ENCODE data around the gene CHRM5. TPM values are rescaled to one million over a fixed set of nuclear protein-coding genes. Genes with fewer than 3 reads are reported as not detected.

Gene CHRM5
- polyA plus RNA-seq, 1 donor (not counting 4 experiments of a cell fraction or from before 2014, with no cell fraction given) = 0.01 TPM

- Histone ChIP-seq H3K79me2 (ENCODE audit: control insufficient read depth, insufficient read depth, low read length) (no peaks in the 10 kb centered on the region), H3K4me2 (ENCODE audit: control insufficient read depth, extremely low read depth, insufficient read depth, low read depth, low read length) (no peak overlapping the region), H3K9ac (ENCODE audit: control insufficient read depth, extremely low read depth, insufficient read depth, low read length) (no peak overlapping the region), H4K20me1 (ENCODE audit: control insufficient read depth, extremely low read depth, insufficient read depth, low read length) (no peaks in the 10 kb centered on the region), H2AFZ (ENCODE audit: control insufficient read depth, low read length) (no peak overlapping the region), H3K9me1 (ENCODE audit: control insufficient read depth, extremely low read depth, insufficient read depth, low read length) (no peaks in the 10 kb centered on the region), H3K9me3 (ENCODE audit: control insufficient read depth, low read depth, low read length) (no peaks in the 10 kb centered on the region), H3K4me3 (ENCODE audit: control insufficient read depth in 2 of 3, extremely low read depth in 1 of 3, insufficient read depth in 2 of 3, low read depth in 1 of 3, low read length in 3 of 3) (no peak overlapping the region), H3K27me3 (ENCODE audit: control insufficient read depth, extremely low read depth, insufficient read depth, low read length) (no peaks in the 10 kb centered on the region), H3K36me3 (ENCODE audit: control insufficient read depth in 2 of 2, extremely low read depth in 1 of 2, insufficient read depth in 2 of 2, low read length in 2 of 2) (no peaks in the 10 kb centered on the region), H3K27ac (ENCODE audit: control insufficient read depth, insufficient read depth, low read length) (no peak overlapping the region), H3K4me1 (ENCODE audit: control insufficient read depth, extremely low read depth, insufficient read depth, low read length) (peaks cover 8% of the 10 kb centered on the region)
- TF ChIP-seq EZH2 (IDR thresholded peaks at IDR 0.05; ENCODE audit: low read length) = no peak
- TF ChIP-seq, protein P1, sequence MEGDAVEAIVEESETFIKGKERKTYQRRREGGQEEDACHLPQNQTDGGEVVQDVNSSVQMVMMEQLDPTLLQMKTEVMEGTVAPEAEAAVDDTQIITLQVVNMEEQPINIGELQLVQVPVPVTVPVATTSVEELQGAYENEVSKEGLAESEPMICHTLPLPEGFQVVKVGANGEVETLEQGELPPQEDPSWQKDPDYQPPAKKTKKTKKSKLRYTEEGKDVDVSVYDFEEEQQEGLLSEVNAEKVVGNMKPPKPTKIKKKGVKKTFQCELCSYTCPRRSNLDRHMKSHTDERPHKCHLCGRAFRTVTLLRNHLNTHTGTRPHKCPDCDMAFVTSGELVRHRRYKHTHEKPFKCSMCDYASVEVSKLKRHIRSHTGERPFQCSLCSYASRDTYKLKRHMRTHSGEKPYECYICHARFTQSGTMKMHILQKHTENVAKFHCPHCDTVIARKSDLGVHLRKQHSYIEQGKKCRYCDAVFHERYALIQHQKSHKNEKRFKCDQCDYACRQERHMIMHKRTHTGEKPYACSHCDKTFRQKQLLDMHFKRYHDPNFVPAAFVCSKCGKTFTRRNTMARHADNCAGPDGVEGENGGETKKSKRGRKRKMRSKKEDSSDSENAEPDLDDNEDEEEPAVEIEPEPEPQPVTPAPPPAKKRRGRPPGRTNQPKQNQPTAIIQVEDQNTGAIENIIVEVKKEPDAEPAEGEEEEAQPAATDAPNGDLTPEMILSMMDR (optimal IDR thresholded peaks at IDR 0.05 in 1 of 3, IDR thresholded peaks at IDR 0.05 in 1 of 3, conservative IDR thresholded peaks at IDR 0.05 in 1 of 3; ENCODE audit: extremely low read depth in 1 of 3, insufficient read depth in 2 of 3, low read length in 3 of 3) = no peak
- DNase-seq (ENCODE audit: low read depth, low spot score) (no peak), FAIRE-seq (no peak)
- dilution Hi-C loops (cut with MboI; ENCODE audit: extremely low pct_ligation_motif_present, low sequenced_read_pairs) = no loop called here
Measured at GRCh38 chr15:34046471-34047145, 78.3 kb downstream of the CHRM5 start.

DNA sequence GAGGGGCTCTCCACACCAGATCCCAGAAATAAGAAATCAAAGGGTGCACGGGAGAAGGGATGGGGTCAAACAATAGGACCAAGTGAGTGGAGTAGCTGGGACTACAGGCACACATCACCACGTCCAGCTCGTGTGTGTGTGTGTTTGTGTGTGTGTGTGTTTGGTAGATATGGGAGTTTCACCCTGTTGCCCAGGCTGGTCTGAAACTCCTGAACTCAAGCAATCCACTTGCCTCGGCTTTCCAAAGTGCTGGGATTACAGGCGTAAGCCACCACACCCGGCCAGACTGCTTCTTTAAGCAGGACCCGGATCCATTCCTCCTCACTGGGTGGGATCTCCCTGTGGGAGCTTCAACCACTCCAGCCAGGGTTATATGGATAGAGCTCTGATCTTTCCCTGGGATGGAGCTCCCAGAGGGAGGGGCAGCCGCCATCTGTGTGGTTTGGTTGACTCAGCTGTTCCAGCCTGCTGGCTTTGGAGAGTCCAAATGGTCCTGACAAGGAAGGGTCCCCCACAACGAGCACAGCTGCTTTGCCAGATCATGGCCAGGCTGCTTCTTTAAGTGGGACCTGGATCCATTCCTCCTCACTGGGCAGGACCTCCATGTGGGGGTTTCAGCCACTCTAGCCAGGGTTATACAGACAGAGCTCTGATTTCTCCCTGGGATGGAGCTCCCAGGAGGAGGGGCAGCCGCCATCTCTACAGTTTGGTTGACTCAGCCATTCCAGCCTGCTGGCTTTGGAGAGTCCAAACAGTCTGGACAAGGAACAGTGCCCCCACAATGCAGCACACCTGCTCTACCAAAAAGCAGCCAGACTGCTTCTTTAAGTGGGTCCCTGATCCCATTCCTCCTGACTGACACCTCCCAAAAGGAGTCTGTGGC is 79.8 kb downstream of the CHRM5 start:
- H3K4me1 ChIP-seq (ENCODE audit: control insufficient read depth, extremely low read depth, insufficient read depth, low read length) = peaks cover 8% of the 10 kb centered on the region
- no peak overlapping the region for H2AFZ ChIP-seq (ENCODE audit: control insufficient read depth, low read length)
- no peak overlapping the region for H3K4me2 ChIP-seq (ENCODE audit: control insufficient read depth, extremely low read depth, insufficient read depth, low read depth, low read length)
- no peaks in the 10 kb centered on the region for H3K36me3 ChIP-seq (ENCODE audit: control insufficient read depth in 2 of 2, extremely low read depth in 1 of 2, insufficient read depth in 2 of 2, low read length in 2 of 2)
- H3K9ac ChIP-seq (ENCODE audit: control insufficient read depth, extremely low read depth, insufficient read depth, low read length) = no peak overlapping the region
- H3K27ac ChIP-seq (ENCODE audit: control insufficient read depth, insufficient read depth, low read length) = no peak overlapping the region
- no peaks in the 10 kb centered on the region for H3K9me3 ChIP-seq (ENCODE audit: control insufficient read depth, low read depth, low read length)
- TF ChIP-seq, protein P1 (optimal IDR thresholded peaks at IDR 0.05 in 1 of 3, IDR thresholded peaks at IDR 0.05 in 1 of 3, conservative IDR thresholded peaks at IDR 0.05 in 1 of 3; ENCODE audit: extremely low read depth in 1 of 3, insufficient read depth in 2 of 3, low read length in 3 of 3) = no peak
- no peak for TF ChIP-seq EZH2 (IDR thresholded peaks at IDR 0.05; ENCODE audit: low read length)
- DNase-seq (ENCODE audit: low read depth, low spot score) (no peak), FAIRE-seq (no peak)
- H4K20me1 ChIP-seq (ENCODE audit: control insufficient read depth, extremely low read depth, insufficient read depth, low read length) = no peaks in the 10 kb centered on the region
- H3K4me3 ChIP-seq (ENCODE audit: control insufficient read depth in 2 of 3, extremely low read depth in 1 of 3, insufficient read depth in 2 of 3, low read depth in 1 of 3, low read length in 3 of 3) = no peak overlapping the region
- dilution Hi-C loops (cut with MboI; ENCODE audit: extremely low pct_ligation_motif_present, low sequenced_read_pairs) = no loop called here
- H3K9me1 ChIP-seq (ENCODE audit: control insufficient read depth, extremely low read depth, insufficient read depth, low read length) = no peaks in the 10 kb centered on the region
- no peaks in the 10 kb centered on the region for H3K27me3 ChIP-seq (ENCODE audit: control insufficient read depth, extremely low read depth, insufficient read depth, low read length)
- no peaks in the 10 kb centered on the region for H3K79me2 ChIP-seq (ENCODE audit: control insufficient read depth, insufficient read depth, low read length)
